HCEC 1CT (cell line): Measurements from ENCODE around the gene ANKRD40.
"Not testable (repeated sequence)": the region's sequence is repeated elsewhere in the genome, so short reads cannot be mapped to it uniquely, and the experiment has no call there.

Experiments
- DNase-seq: peaks from one replicate; pipeline ENCODE4 v3.0.0-alpha.2; 2017

ANKRD40 gene

DNA sequence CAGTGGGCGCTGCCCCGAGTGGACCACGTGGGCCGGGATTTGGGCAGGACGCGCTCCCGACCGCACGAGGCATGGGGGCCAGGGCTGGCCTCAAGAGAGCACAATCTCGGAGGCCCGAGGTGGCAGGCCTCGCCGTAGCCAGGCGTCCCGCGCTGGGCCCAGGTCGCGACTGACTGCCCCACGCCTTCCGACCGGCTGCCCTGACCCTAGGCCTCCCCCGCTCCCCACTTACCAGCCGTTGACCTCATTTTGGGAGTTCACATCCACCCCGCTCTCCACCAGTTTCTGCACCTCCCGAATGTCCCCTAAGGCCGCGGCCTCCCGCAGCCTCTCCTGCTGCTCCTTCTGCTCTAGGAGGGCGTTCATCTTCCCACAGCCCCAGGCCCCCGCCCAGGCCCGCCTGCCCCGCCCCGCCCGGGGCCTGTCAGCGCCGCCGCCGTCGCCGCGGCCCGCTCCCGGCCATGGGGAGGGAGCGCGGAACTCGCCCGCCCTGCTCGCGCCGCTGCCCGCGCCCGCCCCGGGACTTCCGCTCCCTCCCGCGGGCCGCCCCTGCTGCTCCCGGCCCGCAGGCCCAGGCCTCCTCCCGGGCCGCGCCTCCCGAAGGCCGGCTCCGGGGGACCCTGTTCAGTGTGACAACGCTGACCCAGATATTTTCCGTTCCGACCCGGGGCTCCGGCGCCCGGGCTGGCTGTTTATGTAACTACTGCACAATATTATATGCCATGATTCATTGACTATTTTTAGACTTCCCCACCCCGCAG, at the start of gene ANKRD40:
Gene ANKRD40 (minus strand): TSS at position 626 of the 761 bp plus-strand sequence. CDS start 260 bp downstream, at position 366.
- DNase-seq: peak; percentile 94

DNA sequence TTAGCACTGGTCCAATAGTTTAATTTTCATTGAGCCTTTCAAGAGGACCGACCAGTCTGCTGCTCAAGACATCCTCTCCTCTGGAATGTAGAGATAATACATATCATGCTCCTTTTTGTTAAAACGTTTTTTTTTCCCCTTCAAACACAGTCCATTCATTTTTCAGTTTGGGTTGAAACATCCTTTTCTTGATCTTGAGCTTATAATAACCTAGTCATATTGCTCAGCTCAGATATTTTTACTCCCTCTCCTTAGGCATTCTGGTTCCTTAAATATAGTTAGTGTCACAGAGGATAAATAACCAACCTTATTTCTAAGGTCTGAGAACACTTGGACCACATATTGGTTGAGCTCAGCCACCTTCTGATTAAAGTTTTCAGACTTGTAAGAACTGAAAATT, 46.8 kb upstream of the ANKRD40 start:
- no peak for DNase-seq

- no peak for DNase-seq
These were observed 41.5 kb upstream of the ANKRD40 start for GRCh38 chr17:50749245-50749644.

GRCh38 chr17:50745631-50746030, 37.9 kb upstream of the ANKRD40 start:
- DNase-seq: no peak

- DNase-seq: no peak
These were observed 31.4 kb upstream of the ANKRD40 start for GRCh38 chr17:50739098-50739497.

GRCh38 chr17:50737118-50737698, 29.5 kb upstream of the ANKRD40 start:
- DNase-seq: no peak

DNA sequence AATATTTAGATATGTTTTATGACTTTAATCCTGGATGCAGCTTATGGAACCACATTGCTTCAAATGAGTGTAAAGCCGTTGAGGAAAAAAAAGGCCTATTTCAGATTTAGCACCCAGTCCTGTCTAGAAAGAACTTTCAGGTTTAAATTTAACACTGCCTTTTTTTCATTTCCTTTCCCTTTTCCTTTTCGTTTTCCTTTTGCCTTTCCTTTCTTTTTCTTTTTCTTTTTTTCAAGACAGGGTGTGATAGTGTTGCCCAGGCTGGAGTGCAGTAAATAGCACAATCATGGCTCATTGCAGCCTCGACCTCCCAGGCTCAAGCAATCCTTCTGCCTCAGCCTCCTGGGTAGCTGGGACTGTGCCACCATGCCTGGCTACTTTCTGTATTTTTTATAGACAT, 27.6 kb upstream of the ANKRD40 start:
- no peak for DNase-seq

- DNase-seq: no peak
These were observed 24.1 kb upstream of the ANKRD40 start for GRCh38 chr17:50731575-50732460.

- DNase-seq: no peak
These were observed 21.4 kb upstream of the ANKRD40 start for GRCh38 chr17:50728881-50729765.

DNA sequence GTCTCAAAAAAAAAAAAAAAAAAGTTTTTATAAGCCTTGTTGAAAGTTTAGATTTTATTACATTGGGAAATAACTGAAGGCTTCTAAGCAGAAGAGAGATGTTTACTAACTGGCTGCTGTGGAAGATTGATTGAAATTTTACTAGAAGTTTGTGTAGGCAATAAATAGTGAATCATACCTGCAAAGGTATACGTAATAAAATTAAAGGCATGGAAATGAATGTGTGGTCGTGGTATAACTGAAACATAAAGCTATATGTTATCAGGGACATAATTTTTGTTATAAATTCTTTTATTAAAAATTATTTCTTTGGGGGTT, 20.4 kb upstream of the ANKRD40 start:
- no peak for DNase-seq

GRCh38 chr17:50725769-50726655, 18.3 kb upstream of the ANKRD40 start:
- DNase-seq: no peak

DNA sequence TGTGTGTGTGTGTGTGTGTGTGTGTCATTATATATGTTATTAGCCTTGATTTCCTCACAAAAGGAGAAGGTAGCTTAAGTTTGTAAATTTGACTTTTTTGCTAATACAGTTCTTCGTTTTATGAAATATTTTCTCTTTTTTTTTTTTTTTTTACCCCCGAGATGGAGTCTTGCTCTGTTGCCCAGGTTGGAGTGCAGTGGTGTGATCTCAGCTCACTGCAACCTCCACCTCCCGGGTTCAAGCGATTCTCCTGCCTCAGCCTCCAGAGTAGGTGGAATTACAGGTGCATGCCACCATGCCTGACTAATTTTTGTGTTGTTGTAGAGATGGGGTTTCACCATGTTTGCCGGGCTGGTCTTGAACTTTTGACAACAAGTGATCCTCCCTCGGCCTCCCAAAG, 16.9 kb upstream of the ANKRD40 start:
- not testable (repeated sequence) for DNase-seq

GRCh38 chr17:50722746-50723145, 15.0 kb upstream of the ANKRD40 start:
- DNase-seq: no peak

GRCh38 chr17:50721194-50722010, 13.7 kb upstream of the ANKRD40 start:
- peak; percentile 30 for DNase-seq

- DNase-seq: no peak
These were observed 12.4 kb upstream of the ANKRD40 start for GRCh38 chr17:50719924-50720794.

DNA sequence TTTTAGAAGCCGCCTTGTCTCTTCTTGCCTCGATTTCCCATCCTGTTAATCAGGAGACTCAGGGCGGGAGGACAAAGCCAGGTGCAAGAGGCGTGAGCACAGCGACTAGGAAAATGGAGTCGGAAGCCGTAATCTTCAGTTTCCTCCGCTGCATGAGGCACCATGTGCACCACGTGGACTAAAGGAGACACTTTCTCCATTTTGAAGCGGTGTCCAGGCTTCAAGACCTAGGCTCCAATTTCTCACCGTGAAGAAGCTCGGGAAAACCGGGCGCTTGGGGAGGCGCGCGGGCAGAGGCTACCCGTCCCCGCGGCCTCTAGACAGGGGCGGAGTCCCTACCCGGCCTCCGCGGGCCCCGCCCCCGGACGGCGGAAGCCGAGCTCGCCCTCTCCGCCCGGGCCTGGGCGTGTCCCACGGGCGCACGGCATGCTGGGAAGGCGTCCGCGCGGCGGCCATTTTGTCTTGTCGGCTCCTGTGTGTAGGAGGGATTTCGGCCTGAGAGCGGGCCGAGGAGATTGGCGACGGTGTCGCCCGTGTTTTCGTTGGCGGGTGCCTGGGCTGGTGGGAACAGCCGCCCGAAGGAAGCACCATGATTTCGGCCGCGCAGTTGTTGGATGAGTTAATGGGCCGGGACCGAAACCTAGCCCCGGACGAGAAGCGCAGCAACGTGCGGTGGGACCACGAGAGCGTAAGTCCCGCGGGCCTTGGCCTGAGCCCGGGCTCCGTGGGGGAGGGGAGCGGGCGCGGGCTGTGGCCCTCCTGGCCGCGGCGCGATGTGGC, 11.6 kb upstream of the ANKRD40 start, which contains the start of gene LUC7L3:
Gene LUC7L3 (plus strand): TSS at position 460 of the 780 bp plus-strand sequence. CDS start 130 bp downstream, at position 590.
- peak; percentile 95 for DNase-seq

GRCh38 chr17:50715471-50715870, 7.8 kb upstream of the ANKRD40 start:
- peak; percentile 17 for DNase-seq

DNA sequence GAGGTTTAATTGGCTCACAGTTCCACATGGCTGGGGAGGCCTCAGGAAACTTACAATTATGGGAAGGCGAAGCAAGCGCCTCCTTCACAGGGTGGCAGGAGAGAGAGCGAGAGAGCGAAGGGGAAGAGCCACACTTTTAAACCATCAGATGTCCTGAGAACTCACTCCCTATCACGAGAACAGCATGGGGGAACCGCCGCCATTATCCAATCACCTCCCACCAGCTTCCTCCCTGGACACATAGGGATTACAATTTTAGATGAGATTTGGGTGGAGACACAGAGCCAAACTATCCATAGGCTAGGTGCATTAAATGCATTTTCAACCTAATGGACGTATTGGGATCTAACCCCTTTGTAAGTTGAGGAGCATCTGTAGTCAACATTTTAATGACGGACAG, 4.9 kb upstream of the ANKRD40 start:
- no peak for DNase-seq

DNA sequence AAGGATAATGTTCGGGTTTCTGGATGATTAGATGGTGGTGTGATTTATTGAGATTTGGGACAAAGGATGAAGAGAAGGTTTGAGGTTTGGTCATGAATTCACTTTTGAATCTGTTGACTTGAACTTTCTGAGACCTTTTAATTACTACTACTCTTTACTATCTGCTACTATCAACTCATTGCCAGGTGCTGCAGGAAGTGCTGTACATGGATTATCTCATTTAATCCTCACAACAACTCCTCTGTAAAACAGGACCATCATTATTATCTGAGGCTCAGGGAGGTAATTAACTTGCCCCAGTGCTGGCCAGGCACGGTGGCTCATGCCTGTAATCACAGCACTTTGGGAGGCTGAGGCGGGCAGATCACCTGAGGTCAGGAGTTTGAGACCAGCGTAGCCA, 2.9 kb upstream of the ANKRD40 start:
- DNase-seq: no peak
